Posterior vena cava (tissue), 2 donors: ENCODE measurements around the gene CREB3. TPM values are rescaled to one million over a fixed set of nuclear protein-coding genes. Genes with fewer than 3 reads are reported as not detected.

Experiments used
- DNase-seq: peaks from one replicate; pipeline ENCODE4 v3.0.0-alpha.2; 2020; ENCODE audit warnings: low spot score
- intact Hi-C, 2 donors: fragments of 100-400 bp; cut with DNase I; formaldehyde crosslinking; loops; one replicate each; pipeline versions ENCODE4 v1.14.1 to v1.14.2; 2022 to 2023
- microRNA-seq, 2 donors: library from miRNA; unstranded; fragments of <30 nt; microRNA quantifications; one replicate each; pipeline ENCODE4 v1.2.0, GENCODE V29; 2020 to 2021; ENCODE audit warnings: borderline microRNAs expressed in 2 of 2
- total RNA-seq, 2 donors: library from RNA; stranded (reverse); fragmentation: NEBNext Ultra II Directional; extraction: Animal tissue kit (Norgen Biotek cat#: 25700); gene quantifications; one replicate each; pipeline ENCODE4 v1.2.1, GENCODE V29; 2021
- donor health status: DM: yes; HTN: yes; CAD: no.
- donor health status: DM: yes; HTN: yes; CAD: no.

Gene CREB3
- total RNA-seq, 2 donors from 2014 or later, result 41.7 to 53.0 TPM

- DNase-seq, result no peak
- intact Hi-C loops, result no loop called here
Measured at GRCh38 chr9:35758475-35759050, 26.1 kb downstream of the CREB3 start.

- intact Hi-C loops, result no loop called here
- DNase-seq, result no peak
Measured at GRCh38 chr9:35759795-35760194, 27.3 kb downstream of the CREB3 start.

- DNase-seq, result no peak
- intact Hi-C loops, result no loop called here
Measured at GRCh38 chr9:35760651-35761050, 28.2 kb downstream of the CREB3 start.

DNA sequence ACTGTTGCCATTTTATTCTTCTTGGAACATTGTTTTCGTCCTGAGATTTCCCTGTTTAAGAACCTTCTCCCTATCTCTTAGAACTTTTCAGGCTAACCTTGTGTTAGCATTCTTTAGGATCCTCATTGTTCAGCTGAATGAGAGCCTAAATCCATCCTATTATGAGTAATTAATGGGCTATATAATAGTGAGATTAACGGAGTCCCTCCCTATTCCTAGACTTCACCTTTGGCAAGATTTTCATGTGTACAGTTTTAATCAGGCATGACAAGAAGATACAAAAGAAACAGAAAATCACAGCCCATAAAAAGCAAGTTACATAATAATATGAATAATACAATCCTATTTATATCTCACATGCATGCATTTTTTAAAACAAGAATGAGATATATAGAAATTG, 30.7 kb downstream of the CREB3 start:
- no peak for DNase-seq
- intact Hi-C loops, result no loop called here

DNA sequence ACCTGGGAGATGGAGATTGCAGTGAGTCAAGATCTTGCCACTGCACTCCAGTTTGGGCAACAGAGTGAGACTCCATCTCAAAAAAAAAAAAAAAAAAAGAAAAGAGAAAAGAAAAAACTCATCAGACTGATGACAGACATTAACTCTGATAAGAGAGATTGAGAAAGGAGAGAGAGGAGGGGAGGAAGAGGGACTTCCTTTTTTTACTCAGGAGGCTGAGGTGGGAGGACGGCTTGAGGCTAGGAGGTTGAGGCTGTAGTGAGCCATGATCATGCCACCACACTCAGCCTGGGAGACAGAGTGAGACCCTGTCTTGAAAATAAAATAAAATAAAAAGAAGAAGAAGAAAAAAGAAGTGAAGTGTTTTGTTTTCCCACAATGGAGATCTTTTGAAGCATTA, 31.3 kb downstream of the CREB3 start:
- DNase-seq, result no peak
- intact Hi-C loops, result no loop called here

DNA sequence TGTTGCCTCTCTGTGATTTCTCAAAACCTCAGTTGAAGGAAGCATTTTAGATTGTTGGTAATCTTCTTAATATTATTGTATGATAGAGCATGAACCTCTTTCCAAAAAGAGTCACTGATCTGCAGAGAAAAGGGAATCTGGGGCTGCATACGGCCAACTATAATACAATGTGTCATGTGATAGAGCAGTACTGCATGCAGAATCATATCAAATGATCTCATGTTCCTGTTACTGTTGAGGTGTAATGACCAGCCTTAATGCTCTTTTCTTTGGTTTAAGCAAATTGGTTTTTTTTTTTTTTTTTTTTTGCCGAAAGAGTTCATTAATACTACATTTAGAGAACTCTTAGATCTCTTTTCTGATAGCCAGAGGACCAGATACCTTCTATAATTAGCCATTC, 34.5 kb downstream of the CREB3 start:
- no peak for DNase-seq
- intact Hi-C loops, result no loop called here

DNA sequence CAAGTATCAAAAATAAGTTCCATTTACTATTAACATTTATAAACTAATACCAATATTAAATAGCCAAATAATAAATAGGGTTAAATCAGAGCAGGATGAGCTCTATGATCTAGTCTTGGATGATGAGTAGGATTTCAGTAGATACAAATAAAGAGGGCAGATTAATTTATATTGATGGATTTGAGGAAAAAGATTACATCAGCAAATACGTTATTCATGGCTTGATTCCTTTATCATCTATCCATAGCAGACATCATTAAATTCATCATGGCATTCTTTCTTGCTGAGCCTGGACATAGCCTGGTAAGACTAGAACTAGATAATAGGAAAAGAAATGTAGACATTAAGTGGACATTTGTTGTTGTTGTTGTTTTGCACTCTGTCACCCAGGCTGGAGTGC, 35.0 kb downstream of the CREB3 start:
- intact Hi-C loops, result no loop called here
- DNase-seq, result no peak

GRCh38 chr9:35769763-35770162, 37.3 kb downstream of the CREB3 start:
- no peak for DNase-seq

GRCh38 chr9:35771075-35771433, 38.6 kb downstream of the CREB3 start:
- no peak for DNase-seq
- intact Hi-C loops, result no loop called here

More at GRCh38 chr9:35769763-35770162, 37.3 kb downstream of the CREB3 start:
- intact Hi-C loops, result no loop called here

DNA sequence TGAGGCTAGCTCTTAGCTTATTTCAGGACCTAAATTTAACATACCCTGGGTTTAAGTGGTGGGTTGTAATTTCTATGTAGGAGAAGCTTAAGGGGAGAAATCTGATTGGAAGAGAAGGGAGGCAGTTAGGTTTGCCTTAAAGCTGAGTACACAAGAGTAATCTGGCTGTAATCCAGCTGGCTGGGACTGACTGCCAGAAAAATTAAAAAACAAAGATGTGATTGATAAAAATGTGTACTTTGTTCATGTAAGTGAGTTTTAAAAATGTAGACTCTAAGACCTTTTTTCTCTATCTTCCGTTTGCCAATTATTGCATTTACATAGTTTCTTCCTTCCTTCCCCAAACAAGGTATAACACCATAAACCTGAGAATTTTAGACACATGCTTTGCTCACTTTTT, 39.1 kb downstream of the CREB3 start:
- intact Hi-C loops, result no loop called here
- no peak for DNase-seq

GRCh38 chr9:35771943-35772342, 39.5 kb downstream of the CREB3 start:
- DNase-seq, result no peak
- intact Hi-C loops, result no loop called here

GRCh38 chr9:35774907-35775635, 42.6 kb downstream of the CREB3 start:
- intact Hi-C loops, result loop anchor here (1.0 to 5.0 kb wide), 2 partner anchors 10 to 117 kb away; no protein-coding TSS in a partner anchor
- DNase-seq, result no peak

GRCh38 chr9:35776018-35776417, 43.6 kb downstream of the CREB3 start:
- intact Hi-C loops, result loop anchor here in 1 of 2 donors (5.0 kb wide), 1 partner anchor 116 kb away; no protein-coding TSS in a partner anchor
- DNase-seq, result no peak

GRCh38 chr9:35778496-35778895, 46.0 kb downstream of the CREB3 start:
- intact Hi-C loops, result loop anchor here in 1 of 2 donors (5.0 kb wide), 1 partner anchor 114 kb away; no protein-coding TSS in a partner anchor

GRCh38 chr9:35781066-35781465, 48.6 kb downstream of the CREB3 start:
- intact Hi-C loops, result loop anchor here in 1 of 2 donors (10.0 kb wide), 1 partner anchor 124 kb away; the partner anchor contains the start of genes HRCT1 and SPAAR
- DNase-seq, result no peak

More at GRCh38 chr9:35778496-35778895, 46.0 kb downstream of the CREB3 start:
- no peak for DNase-seq

DNA sequence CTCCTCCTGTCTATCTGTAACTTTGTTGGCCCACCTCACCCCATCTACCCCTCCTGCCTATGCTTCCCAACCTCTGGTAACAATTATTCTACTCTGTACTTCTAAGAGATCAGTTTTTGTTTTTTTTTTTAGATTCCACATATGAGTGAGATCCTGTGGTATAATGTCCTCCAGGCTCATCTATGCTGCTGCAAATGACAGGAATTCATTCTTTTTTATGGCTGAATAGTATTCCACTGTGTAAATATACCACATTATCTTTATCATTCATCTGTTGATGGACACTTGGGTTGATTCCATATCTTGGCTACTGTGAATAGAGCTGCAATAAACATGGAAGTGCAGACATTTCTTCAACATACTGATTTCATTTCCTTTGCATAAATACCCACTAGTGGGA, 51.0 kb downstream of the CREB3 start:
- DNase-seq, result no peak
- intact Hi-C loops, result loop anchor here in 1 of 2 donors (10.0 kb wide), 1 partner anchor 121 kb away; the partner anchor contains the start of genes HRCT1 and SPAAR

Small RNA genes lying within 50 kb of the gene (microRNA-seq; reads per million reads assigned to microRNA genes)
- gene MIR6852, result 0.26 to 0.32 reads per million in 2 donors
- gene MIR6853, result 0.26 to 0.32 reads per million in 2 donors

Other genes starting within 250 kb of the CREB3 start
- gene RUSC2, start 242.6 kb upstream of the CREB3 start, total RNA-seq, result 10 to 100 TPM; 53.5 to 64.2 TPM
- gene TESK1, start 127.4 kb upstream of the CREB3 start, total RNA-seq, result 10 to 100 TPM; 50.8 to 61.1 TPM
- gene CD72, start 114.3 kb upstream of the CREB3 start, total RNA-seq, result 1 to 10 TPM; 2.8 to 4.2 TPM
- under 1 TPM; 0.24 to 0.56 TPM for gene SIT1, start 81.7 kb upstream of the CREB3 start, total RNA-seq
- over 10,000 TPM; 18,238 to 21,166 TPM for gene RMRP, start 74.6 kb upstream of the CREB3 start, total RNA-seq
- 10 to 100 TPM; 54.6 to 60.3 TPM for gene CCDC107, start 74.4 kb upstream of the CREB3 start, total RNA-seq
- gene ARHGEF39, start 67.5 kb upstream of the CREB3 start, total RNA-seq, result under 1 TPM; 0.29 to 0.46 TPM
- gene CA9, start 58.7 kb upstream of the CREB3 start, total RNA-seq, result 1 to 10 TPM in 1 of 2 donors, not detected in 1; 1.2 TPM
- gene TPM2, start 42.7 kb upstream of the CREB3 start, total RNA-seq, result 1,000 to 10,000 TPM; 2,096 to 3,529 TPM
- gene TLN1, start 471 bp upstream of the CREB3 start, total RNA-seq, result 100 to 1,000 TPM; 816 to 836 TPM
- gene GBA2, start 16.6 kb downstream of the CREB3 start, total RNA-seq, result 10 to 100 TPM; 50.1 to 57.7 TPM
- gene RGP1, start 16.6 kb downstream of the CREB3 start, total RNA-seq, result 10 to 100 TPM; 27.8 to 29.5 TPM
- 1 to 10 TPM in 1 of 2 donors, not detected in 1; 1.7 TPM for gene MSMP, start 21.6 kb downstream of the CREB3 start, total RNA-seq
- 10 to 100 TPM; 27.4 to 47.1 TPM for gene NPR2, start 58.9 kb downstream of the CREB3 start, total RNA-seq
- 1 to 10 TPM in 1 of 2 donors, under 1 TPM in 1; 0.76 to 3.1 TPM for gene SPAG8, start 79.6 kb downstream of the CREB3 start, total RNA-seq
- 10 to 100 TPM; 20.0 to 26.8 TPM for gene HINT2, start 82.4 kb downstream of the CREB3 start, total RNA-seq
- gene FAM221B, start 96.1 kb downstream of the CREB3 start, total RNA-seq, result not detected
- gene TMEM8B, start 96.6 kb downstream of the CREB3 start, total RNA-seq, result 10 to 100 TPM; 16.1 to 18.5 TPM
- not detected for gene OR13J1, start 137.7 kb downstream of the CREB3 start, total RNA-seq
- 10 to 100 TPM in 1 of 2 donors, 1 to 10 TPM in 1; 4.8 to 20.1 TPM for gene HRCT1, start 173.5 kb downstream of the CREB3 start, total RNA-seq
- gene SPAAR, start 176.8 kb downstream of the CREB3 start, total RNA-seq, result 1 to 10 TPM; 2.5 to 4.0 TPM
- gene OR2S2, start 225.5 kb downstream of the CREB3 start, total RNA-seq, result not detected